Stimulated activated CD8-positive, alpha-beta memory T cell treated with anti-CD3 and anti-CD28 coated beads, Interleukin-7, amount 100 ng/mL, for 1 hour (primary cell): Measurements from ENCODE around the gene MOCS2.

Experiments
- DNase-seq, 2 donors: peaks; one replicate each; pipeline ENCODE4 v3.0.0-alpha.2; 2020; ENCODE audit warnings: low read depth in 2 of 2

Gene MOCS2

DNA sequence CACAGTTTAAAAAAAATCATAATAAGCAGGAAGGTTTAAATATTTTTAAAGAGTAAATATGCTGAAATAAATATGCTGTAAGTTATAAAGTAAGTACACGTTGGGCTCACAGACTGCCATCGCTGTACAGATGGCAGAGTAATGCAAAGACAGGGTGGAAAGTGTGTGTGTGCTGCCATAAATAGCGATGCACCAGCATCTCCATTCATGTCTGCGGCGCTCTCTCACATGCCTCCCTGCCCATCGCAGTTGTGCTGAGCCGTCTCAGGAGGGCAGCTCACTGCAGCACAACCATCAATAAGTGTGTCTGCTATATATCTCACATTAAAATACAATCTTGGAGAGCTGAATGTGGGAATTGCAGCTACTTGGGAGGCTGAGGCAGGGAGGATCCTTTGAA, 14.3 kb downstream of the MOCS2 start:
- no peak for DNase-seq

GRCh38 chr5:53092242-53092641, 17.3 kb downstream of the MOCS2 start:
- DNase-seq, result no peak

DNA sequence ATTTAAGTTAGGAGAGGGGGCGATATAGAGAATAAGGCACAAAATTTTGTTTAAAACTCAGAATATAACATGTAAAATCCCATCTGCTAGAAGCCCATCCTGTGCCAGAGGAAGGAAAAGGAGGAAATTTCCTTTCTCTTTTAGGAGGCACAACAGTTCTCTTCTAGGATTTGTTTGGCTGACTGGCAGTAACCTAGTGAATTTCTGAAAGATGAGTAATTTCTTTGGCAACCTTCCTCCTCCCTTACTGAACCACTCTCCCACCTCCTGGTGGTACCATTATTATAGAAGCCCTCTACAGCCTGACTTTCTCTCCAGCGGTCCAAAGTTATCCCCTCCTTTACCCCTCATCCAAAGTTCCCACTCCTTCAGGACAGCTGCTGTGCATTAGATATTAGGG, 18.3 kb downstream of the MOCS2 start:
- DNase-seq, result no peak

- DNase-seq, result no peak
Measured at GRCh38 chr5:53090229-53090628, 19.3 kb downstream of the MOCS2 start.

DNA sequence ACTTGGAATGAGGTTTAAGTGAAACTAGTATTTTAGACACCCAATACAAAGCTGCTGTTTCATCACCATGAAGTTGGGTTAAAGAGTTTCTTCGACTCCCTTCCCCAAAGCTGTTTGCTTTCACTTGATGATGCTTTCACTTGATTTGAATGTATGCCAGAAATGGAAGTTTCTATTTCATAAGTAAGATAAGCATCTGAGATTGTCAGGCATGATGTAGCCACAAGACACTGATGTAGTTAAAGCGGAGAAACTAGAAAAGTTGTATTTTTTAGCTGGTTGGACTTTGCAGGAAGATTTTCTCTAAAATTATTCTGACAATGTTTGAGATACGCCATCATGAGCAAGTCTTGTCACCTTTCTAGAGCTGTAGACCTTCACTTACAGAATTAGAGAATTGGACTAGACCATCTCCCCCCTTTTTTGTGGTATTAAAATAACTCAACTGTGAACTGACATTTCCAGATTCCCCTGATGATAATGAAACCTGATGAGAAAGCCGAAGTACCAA, 20.0 kb downstream of the MOCS2 start:
- DNase-seq, result no peak

GRCh38 chr5:53087621-53088121, 21.9 kb downstream of the MOCS2 start:
- DNase-seq, result no peak

DNA sequence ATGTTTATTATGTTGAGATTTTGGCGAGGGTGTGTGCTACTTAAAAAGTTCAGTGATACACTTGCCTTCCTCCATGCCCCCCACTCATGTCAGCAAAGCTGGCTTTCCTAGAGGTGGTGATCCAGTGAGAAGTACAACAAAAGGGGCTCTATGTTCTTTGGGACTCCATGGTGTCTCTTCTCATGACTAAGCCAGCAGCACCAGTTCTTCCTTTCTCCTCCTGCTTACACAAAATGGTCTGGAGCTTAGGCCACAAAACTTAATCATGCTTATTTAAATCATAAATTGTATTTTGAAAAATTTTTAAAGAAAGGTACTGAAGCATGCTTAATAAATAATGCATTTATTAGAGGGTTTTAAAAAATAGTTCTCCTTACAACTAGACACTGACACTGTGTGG, 22.4 kb downstream of the MOCS2 start:
- no peak for DNase-seq

GRCh38 chr5:53084546-53085255, 24.9 kb downstream of the MOCS2 start:
- no peak for DNase-seq

- no peak for DNase-seq
Measured at GRCh38 chr5:53083927-53084326, 25.6 kb downstream of the MOCS2 start.

DNA sequence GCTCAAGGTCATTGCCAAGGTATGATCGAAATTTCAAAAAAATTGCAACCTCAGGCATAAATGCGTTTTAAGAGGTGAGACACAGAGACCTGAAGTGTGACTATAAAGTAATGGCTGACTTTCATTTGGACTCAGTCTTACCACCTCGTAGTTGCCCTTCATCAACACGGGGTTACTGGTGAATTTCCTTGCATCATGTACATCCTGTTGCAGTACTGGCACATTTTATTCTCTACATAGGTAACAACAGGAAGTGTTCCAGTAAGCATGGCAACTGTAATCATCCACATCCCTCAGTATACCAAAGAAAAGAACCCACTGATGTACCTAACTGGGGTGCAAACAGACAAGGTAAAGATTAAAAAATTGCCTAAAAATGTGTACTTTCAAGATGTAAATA, 29.3 kb downstream of the MOCS2 start:
- DNase-seq, result no peak

DNA sequence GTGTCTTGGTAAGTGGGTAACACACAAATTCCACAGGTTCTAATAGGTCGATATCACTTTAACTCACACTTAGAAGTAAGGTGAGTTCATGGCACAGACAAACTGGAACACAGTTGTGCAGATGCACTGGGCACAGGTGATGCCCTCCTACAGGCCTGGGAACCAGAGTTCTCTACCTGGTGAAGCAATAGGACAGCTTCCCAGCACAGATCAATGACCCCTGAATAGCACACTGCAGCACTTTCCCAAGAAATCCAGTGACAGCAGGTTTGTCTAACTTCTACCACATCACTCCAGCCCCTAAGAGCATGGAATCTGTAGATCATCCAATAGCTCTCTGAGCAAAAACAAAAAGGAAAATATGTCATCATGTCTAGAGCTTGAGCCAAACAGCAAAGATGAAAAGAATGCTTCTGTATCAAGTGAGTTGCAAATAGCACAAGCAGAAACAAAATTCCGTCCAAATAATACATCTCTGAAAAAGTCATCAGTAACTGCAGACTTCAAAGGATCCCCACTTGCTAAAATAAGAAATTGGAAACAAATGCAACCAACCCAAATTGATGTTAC, 33.5 kb downstream of the MOCS2 start:
- DNase-seq, result no peak

- no peak for DNase-seq
Measured at GRCh38 chr5:53073348-53073747, 36.2 kb downstream of the MOCS2 start.

DNA sequence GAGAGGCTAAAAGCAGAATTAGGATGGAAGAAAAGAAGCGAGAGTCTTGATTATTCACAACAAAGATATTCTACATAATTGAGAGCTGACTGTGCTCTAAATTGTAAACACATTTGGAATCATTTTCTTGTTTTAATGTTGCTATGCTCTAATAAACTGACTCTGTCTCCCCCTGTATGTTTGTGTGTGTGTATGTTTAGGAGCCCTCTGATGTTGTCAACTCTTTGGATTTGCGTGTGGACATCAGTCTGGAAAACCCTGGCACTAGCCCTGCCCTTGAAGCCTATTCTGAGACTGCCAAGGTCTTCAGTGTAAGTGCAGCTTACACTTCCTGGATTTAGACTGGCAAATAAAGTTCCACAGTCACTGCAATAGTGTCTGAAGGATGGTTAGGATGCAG, 37.8 kb downstream of the MOCS2 start:
- no peak for DNase-seq

- no peak for DNase-seq
Measured at GRCh38 chr5:53071298-53071697, 38.3 kb downstream of the MOCS2 start.

- DNase-seq, result peak in 1 of 2 donors; percentile 1
Measured at GRCh38 chr5:53069626-53070025, 39.9 kb downstream of the MOCS2 start.

DNA sequence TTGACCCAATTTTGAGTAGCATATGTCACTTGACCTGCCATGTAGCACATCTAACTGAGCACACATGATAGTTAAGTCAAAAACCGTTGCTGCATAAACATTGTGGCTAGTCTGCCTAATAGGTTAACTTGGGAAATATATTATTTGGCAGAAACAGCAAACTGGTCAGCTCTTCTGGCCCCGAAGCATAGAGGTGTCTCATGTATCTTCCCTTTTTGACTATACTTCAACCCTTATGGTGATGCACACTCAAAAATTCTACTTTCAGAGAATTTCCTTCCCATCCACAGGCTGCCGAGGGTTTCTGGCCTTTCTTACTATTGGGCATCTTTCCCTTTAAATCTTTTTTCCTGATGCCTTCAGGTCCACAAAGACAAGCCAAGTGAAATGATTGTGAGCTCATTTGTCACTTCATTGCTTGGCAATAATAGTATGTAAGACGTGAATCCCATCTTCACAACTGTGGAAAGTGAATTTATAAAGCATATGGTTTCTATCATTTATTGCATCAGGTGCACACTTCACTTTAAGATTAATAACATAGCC, 41.2 kb downstream of the MOCS2 start:
- DNase-seq, result no peak

DNA sequence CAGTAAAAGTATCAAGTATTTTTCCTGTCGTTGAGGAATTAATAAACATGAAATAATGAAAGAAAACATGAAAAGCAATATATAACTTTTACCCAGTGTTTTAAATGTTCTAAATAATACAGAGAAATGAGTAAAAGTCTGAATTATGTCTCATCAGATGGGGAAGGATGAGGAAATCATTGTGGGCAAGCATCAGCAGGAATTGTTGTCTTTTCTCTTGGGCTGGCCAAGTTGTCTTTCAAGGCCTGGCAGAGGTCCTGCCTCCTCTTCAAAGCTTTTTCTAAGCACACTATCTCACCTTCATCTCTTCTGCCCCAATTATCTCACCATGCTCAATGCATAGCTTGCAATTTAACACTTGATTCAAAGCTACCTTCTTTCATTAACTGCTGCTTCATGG, 41.9 kb downstream of the MOCS2 start:
- no peak for DNase-seq

GRCh38 chr5:53066088-53066487, 43.5 kb downstream of the MOCS2 start:
- no peak for DNase-seq

GRCh38 chr5:53063791-53064190, 45.8 kb downstream of the MOCS2 start:
- DNase-seq, result no peak

DNA sequence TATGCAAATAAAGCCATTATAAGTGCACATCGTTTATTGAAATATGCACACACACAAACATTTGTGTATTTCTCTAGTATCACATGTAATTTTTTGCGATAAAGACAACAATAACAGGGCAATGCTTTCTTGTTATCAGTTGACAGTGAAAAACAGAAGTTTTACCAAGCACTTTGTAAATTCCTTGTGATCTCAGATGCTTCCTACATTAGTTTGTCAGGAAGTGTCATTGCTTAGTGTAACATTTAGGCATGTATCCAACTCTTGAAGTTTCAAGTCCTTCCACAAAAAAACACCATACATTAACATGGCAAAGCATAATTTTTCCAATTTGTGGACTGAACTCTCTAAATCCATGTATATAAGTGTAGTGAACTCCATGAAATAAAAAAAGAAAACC, 46.4 kb downstream of the MOCS2 start:
- DNase-seq, result no peak

- no peak for DNase-seq
Measured at GRCh38 chr5:53059281-53059680, 50.3 kb downstream of the MOCS2 start.

- no peak for DNase-seq
Measured at GRCh38 chr5:53055365-53055764, 54.2 kb downstream of the MOCS2 start.

DNA sequence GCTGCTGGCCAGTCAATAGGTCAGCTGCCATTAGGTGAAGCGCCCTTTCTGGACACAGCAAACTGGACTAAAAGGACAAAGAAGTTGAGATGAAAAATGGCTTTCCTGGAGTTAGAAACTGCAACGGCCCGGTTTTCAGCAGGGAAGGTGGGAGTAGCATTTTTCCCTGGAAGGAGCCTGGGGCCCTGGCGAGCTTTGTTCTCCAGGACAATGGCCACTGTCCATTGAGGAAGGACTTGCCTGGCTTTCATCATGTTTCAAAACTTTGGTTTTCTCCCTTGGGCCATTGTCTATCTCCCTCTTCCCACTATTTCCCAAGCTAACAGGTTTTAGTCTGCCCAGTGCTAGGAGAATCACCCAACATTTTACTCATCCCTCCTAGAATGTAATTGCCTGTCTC, 56.2 kb downstream of the MOCS2 start:
- DNase-seq, result no peak
